ENCODE data around the gene FBXL15.

Gene FBXL15, protein sequence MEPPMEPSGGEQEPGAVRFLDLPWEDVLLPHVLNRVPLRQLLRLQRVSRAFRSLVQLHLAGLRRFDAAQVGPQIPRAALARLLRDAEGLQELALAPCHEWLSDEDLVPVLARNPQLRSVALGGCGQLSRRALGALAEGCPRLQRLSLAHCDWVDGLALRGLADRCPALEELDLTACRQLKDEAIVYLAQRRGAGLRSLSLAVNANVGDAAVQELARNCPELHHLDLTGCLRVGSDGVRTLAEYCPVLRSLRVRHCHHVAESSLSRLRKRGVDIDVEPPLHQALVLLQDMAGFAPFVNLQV

DNA sequence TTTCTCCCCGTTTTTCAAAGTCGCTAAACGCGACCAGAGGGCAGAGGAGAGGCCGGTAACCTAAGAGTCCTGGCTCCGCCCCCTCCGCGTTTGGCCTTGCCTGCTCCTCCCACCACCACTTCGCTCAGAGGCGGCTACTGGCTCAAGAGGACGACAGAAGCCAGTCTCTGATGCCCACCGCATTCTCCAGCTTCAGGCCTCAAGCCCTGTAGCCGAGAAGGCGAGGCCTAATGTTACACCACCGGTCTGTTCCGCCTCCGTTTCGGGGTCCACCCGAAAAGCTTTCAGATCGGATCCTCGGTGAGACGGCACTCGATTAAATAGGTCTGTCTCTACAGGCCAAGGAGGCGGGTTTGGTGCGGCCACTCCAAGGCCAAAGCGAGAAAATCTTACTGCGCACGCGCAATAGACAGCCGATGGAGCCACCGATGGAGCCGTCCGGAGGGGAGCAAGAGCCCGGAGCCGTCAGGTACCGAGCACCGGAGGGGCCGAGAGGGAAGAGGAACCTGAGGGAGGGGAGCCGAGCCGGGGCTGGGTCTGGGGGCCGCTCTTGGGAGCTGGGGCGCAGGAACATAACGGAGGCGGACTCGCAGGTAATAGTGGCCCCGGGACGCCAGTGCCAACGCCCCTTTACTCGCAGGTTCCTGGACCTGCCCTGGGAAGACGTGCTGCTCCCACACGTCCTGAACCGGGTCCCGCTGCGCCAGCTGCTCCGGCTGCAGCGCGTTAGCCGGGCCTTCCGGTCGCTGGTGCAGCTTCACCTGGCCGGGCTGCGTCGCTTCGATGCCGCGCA lies at the start of gene FBXL15:
TSS of gene FBXL15 (plus strand) at position 123 of the 793 bp plus-strand sequence. CDS start at position 417, 294 bp downstream.
- peak; percentile 94 for DNase-seq

DNA sequence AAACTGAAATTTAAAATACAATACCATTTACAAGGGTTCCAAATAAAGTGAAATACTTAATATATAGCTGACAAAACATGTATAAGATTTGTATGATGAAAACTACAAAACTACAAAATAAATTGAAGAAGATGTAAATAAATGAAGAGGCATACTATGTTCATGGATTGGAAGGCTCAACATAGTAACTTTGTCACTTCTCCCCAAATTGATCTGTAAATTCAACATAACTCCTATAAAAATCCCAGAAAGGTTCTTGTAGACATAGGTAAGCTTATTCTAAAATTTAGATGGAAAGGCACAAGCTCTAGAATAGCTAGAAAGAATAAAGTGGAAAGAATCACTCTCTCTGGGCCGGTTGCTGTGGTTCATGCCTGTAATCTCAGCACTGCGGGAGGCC lies 49.3 kb upstream of the FBXL15 start:
- DNase-seq: no peak

DNA sequence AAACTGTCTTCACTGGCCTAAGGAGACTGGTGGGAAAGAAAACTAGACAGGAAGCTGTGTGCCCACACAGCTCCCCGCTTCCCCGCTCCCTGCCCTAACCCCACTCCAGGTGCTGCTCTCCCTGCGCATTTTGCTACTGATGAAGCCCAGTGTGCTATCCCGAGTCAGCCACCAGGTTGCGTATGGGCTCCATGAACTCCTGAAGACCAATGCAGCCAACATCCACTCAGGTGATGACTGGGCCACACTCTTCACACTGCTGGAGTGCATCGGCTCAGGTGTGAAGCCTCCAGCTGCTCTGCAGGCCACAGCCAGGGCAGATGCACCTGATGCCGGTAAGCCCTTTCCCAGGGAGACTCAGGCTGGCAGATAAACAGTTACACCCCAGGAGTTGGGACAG lies 45.4 kb upstream of the FBXL15 start:
- no peak for DNase-seq

DNA sequence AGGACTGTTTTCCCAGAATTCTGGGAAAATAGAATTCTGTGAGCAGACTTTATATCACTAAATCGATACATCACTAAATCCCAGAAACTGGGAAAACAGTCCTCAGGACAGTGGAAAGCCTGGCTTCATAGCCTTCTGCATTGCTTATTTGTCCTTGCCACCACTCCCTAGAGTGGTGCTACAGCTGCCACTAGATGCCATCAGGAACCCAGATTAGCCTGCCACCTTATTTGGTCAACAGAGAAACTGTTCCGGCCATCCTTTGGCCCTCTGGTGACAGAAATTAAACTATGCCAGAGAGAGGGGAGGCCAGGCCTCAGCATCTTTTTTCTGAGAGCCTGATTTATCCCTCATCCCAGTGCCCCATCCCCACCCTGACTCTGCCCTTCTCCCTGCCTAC lies 44.8 kb upstream of the FBXL15 start:
- DNase-seq: no peak

DNA sequence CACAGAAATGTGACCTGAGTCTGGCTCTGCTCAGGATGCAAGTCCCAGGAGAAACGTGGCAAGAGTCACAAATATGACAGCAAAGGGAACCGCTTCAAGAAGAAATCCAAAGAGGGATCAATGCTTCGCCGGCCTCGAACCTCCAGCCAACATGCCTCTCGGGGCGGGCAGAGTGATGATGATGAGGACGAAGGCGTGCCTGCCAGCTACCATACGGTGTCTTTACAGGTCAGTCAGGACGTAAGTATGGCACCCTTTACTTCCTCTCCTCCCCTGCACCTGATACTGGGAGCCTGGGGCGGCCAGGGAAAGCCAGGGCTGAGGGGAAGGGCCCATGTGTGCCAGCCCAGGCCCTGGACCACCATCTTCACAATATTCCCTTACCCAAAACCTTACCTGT lies 43.7 kb upstream of the FBXL15 start:
- no peak for DNase-seq

DNA sequence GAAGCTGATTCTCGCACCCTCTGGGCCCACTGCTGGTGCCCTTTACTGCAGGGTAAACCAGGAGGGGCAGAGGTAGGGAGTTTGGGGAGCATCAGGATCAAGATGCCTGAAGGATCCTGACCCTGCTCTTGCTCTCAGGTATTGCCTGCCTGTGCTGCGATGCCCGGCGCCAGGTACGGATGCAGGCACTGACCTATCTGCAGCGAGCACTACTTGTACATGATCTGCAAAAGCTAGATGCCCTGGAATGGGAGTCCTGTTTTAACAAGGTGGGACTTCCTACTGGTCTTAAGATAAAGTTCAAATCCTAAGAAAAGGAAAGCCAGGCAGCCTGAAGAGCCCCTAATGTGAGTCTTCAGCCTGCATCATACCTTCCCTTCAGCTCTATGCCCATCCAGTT lies 41.3 kb upstream of the FBXL15 start:
- no peak for DNase-seq

DNA sequence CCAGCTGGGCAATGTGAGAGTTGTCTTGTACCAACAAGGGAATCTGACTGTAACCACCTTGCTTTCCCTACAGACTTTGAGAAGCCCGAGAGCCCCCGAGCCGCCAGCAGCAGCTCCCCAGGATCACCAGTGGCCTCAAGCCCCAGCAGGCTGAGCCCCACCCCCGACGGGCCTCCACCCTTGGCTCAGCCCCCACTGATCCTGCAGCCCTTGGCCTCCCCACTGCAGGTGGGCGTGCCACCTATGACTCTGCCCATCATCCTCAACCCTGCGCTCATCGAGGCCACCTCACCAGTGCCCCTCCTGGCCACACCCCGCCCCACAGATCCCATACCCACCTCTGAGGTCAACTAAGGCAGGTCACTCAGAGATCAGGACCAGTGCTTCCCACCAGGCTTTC lies 38.7 kb upstream of the FBXL15 start:
- DNase-seq: no peak

DNA sequence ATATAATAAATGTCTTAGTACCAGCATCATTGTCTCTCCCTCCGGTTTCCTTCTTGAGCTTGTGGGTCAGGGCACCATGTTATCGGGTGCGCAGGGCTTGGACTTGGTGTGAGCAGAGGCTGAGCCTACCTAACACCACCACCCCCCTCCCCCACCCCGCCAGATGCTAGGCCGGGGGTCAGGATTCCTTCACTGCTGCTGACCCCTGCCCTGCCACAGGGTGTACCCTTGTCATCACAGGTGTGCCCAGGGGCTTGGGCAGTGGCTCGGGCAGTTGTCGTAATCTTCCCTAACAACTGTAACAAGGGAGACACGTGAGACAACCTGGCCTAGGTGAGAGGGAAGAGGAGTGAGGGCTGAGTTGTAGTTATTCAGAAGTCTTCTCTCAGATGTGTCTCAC lies 37.8 kb upstream of the FBXL15 start:
- no peak for DNase-seq

DNA sequence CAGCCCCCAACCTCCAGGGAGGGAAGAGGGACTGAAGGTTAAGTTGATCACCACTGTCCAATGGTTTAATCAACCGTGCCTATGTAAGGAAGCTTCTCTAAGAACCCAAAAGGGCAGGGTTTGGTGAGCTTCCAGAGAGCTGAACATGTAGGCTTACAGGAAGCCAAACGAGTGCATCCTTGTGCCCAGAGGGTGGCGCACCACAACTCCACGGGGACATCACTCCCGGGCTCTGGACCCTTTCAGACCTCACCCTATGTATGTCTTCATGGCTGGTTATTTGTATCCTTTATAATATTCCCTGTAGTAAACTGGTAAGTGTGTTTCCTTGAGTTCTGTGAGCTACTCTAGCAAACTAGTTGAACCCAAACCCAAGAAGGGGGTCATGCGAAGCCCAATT lies 36.6 kb upstream of the FBXL15 start:
- peak; percentile 4 for DNase-seq

DNA sequence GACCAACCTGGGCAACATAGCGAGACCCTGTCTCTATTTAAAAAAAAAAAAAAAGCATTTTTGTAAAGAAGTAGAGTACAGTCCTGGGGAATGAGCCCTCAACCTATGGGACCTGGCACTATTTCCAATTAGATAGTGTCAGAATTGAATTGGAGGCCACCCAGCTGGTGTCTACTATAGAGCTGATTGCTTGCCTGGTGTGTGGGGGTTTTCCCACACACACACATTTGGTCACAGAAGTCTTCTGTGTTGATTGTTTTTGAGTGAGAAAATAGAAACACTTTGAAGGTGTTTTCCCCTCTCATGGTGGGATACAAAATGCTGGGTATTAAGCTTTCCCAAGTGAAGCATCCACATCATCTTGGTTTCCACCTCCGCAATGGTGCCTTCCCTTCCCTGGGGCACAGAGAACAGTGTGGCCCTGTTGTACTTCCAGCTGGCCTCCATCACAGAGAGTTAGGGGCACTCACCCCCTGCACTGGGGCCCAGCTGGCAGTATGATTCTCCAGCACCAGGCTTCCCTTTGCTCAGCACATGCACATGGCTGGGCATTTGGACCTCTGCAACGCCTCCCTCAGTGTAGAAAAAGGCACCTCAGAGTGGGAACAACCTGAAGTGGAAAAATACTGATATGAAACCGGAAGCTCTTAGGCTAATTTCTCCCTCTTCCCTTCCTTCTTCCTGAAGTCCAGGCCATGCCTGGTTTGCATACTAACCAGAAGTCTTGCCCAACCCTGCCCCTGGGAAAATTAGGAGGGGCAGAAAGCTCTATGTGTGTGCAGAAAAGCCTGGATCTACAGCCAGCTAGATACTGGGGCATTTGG lies 35.8 kb upstream of the FBXL15 start:
- DNase-seq: no peak

DNA sequence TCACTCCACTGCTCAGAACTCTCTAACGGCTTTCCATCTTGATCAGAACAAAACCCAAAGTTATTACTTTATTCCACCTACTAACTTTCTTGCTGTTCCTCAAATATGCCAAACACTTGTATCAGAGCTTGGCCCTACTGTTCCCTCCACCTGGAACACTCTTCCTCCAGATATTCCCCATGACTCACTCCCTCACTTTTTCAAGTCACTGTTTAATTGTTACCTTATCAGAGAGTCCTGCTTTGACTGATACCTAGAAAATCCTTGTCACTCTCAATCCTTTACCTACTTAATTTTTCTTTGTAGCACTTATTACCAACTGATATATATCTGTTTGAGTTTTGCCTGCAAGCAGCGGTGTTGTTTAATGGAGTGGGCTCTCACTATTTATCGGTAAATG lies 30.7 kb upstream of the FBXL15 start:
- no peak for DNase-seq

DNA sequence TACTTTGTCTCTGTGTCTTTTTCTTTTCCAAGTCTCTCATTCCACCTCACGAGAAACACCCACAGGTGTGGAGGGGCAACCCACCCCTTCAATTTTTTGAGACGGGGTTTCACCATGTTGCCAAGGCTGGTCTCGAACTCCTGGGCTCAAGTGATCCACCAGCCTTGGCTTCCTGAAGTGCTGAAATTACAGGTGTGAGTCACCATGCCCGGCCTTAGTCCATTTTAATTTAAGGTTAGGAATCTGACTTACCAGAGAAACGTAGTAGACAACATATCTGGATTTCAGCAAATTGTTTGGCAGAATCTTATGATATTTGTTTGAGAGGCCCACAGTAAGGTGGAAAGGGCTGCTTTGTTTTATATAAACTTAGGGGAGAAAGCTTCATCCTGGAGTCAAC lies 28.3 kb upstream of the FBXL15 start:
- no peak for DNase-seq

DNA sequence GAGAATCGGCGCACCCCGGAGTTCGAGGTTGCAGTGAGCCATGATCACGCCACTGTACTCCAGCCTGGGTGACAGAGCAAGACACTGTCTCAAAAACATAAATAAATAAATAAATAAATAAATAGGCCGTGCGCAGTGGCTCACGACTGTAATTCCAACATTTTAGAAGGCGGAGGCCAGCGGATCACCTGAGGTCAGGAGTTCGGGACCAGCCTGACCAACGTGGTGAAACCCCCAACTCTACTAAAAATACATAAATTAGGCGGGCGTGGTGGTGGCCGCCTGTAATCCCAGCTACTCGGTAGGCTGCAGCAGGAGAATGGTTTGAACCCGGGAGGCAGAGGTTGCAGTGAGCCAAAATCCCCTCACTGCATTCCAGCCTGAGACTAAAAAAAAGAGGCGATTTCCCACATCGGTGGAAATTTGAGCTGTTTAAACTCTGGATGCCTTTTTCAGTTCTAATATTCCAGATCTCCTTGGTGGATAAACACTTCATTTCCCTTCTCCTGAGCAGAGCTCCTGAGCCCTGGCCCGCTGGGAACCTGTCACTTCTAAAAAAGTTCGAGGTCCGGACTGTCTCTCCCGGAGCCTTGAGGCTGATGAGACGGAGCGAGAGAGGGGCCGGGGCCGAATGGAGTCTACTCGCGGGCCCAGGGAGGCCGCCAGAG lies 27.1 kb upstream of the FBXL15 start:
- no peak for DNase-seq

DNA sequence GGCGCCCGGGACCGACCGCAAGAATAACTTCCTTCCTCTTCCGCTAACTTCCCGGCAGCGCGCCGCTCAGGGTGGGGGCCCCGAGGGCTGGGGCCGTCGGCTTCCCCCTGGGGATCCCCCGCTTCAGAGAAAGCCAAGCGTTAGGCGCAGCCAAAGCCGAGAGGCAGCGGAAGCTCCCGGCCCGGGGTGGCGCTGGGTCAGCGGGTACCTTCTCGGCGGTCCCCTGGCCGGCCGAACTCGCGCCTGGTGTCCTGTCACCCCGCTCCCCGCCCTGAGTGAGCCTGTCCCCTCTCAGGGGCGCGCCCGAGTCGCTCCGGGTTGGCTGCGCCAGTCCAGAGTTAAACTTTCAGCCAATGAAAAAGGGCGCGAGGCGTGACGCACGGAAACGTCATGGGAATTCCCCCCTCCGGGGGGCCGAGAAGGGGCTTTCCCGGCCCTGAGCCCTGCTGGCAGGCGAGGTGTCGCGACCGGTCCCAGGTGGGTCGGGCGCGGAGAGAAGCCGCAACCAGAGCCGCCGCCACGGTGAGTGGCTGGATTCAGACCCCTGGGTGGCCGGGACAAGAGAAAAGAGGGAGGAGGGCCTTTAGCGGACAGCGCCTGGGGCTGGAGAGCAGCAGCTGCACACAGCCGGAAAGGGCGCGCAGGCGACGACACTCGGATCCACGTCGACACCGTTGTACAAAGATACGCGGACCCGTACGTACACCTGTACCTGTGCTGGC lies 26.4 kb upstream of the FBXL15 start:
- DNase-seq: peak; percentile 85

DNA sequence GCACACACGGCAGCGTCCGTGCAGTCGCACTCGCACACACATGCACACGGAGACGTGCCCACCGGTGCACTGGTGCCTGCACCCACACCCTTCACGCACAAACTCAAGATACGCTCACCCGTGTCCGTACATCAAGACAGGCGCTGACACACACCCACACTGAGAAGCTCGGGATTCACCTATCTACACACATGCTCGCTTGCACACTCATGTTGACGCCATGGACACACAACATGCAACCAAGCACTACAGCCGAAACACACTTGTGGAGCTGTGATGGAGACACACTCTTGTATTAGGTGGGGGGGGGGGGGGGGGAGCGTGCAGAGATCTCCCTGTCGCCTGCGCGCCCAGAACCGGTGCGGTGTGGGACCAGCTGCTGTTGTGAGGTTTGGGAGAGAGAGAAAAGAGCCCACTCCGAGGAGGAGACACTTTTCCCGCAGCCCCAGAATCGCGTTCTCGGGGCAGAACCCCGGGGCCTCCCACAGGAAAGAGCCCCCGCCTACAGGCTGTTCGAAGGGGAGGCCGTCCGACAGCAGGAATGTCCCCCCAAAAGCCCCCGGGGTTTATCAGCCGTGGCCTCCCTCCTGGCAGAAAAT lies 25.7 kb upstream of the FBXL15 start:
- peak; percentile 50 for DNase-seq

DNA sequence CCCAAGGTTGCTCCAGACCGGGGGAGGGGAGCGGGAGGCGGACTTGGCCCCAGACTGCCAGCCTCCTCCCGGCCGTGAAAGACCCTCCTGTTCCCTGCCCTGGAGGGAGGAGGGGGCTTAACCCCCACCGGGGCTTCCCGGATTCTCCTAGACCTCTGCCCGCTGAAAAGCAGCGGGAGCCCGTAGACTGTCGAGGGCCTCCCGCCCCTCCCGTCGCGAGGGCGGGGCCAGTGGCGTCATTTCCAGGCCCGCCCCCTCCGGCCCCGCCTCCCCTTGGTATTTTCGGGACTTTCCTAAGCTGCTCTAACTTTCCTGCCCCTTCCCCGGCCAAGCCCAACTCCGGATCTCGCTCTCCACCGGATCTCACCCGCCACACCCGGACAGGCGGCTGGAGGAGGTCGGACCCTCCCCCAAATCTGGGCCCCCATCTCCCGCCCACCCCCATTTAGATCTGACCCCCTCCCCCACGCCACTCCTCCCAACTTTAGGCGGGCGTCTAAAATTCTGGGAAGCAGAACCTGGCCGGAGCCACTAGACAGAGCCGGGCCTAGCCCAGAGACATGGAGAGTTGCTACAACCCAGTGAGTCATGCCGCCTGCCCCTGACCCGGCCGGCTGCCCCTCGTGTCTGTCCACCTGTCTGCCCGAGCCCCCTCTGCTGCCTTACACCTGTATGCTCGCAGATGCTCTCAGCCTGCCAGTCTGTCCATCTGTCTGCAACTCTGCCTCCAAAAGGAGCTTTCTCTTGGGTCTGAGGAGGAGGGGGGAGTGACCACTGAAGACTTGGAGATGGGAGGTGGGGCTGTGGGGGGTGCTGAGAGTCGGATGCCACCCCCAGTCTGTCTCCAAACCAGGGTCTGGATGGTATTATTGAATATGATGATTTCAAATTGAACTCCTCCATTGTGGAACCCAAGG lies 25.0 kb upstream of the FBXL15 start, which contains the start of gene NFKB2:
TSS of gene NFKB2 (plus strand) at position 306 of the 917 bp plus-strand sequence. CDS start at position 561, 255 bp downstream.
- DNase-seq: peak; percentile 75

DNA sequence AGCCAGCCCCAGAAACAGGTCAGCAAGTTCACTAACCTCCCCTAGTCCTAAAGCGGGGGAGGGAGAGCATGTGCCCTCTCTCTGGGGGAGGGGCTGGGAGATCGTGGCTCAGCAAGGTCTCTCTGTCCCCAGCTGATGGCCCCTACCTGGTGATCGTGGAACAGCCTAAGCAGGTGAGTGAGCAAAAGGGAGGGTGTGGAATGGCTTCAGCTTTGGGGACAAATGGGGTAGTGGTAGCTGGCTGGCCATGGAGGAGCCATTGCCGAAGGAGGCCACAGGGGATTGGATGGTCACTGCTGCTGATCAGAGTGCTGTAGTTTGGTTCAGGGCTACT lies 24.4 kb upstream of the FBXL15 start:
- DNase-seq: no peak

DNA sequence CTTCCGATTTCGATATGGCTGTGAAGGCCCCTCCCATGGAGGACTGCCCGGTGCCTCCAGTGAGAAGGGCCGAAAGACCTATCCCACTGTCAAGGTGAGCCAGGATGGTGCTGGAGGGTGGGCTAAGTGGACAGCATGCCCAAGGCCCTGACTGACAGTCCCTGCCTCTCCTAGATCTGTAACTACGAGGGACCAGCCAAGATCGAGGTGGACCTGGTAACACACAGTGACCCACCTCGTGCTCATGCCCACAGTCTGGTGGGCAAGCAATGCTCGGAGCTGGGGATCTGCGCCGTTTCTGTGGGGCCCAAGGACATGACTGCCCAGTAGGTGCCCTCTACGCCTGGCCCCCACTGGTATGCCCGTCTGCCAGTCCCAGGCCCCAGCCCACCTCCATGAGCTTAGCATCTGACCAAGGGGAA lies 23.9 kb upstream of the FBXL15 start:
- DNase-seq: no peak

DNA sequence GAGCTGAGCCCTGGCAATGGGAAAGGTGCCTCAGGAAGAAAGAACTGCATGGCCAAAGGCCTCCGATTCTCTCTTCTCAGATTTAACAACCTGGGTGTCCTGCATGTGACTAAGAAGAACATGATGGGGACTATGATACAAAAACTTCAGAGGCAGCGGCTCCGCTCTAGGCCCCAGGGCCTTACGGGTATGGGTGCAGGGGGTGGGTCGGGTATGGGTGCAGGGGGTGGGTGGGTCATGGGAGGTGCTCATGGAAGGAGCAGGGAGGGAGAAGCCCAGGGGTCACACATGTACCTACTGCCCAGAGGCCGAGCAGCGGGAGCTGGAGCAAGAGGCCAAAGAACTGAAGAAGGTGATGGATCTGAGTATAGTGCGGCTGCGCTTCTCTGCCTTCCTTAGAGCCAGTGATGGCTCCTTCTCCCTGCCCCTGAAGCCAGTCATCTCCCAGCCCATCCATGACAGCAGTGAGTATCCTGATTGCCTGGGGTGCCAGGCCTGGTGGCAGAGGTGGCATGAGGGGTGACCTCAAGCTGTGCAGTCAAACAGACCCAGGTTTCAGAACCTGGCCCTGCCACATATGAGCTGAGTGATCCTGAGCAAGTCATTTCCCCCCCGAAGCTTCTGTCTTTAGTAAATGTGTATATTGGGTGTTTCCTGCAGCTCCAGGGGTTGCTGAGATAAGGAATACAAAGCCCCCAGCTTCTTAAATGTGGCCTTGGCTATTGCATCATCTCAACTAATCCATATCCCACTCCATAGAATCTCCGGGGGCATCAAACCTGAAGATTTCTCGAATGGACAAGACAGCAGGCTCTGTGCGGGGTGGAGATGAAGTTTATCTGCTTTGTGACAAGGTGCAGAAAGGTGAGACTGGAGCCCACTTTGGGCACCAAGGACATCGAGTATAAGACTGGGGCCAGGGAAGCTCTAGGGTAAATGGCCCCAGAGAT lies 23.1 kb upstream of the FBXL15 start:
- DNase-seq: no peak

Measured in NCI-H69 (cell line).